ENCODE data around the gene ERF. TPM values are rescaled to one million over a fixed set of nuclear protein-coding genes. Genes with fewer than 3 reads are reported as not detected.

Gene ERF
- polyA plus RNA-seq, 1 of the 3 experiments (the other 2 are of a cell fraction): 89.6 TPM

DNA sequence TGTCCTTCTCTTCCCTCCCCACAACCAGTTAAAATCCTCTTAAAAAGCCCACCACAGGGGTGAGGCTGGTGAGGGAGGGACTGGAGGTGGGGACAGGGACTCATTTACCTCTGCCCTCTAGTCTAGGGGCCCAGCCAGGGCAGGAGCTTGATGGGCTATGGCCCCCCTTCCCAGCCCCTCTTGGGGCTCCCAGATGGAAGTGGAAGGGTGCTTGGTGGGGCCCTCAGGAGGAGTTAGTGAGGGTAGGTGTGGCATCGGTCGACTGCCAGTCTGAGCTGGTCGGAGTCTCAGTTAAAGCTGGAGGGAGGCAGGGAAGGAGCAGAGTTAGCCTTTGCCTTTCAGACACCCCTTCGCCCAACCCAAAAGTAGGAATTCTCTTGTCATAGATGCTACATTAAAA lies 24.4 kb downstream of the ERF start:
- H3F3A ChIP-seq (replicated peaks; ENCODE audit: insufficient read depth): peaks cover 31% of the 10 kb centered on the region
- H3K27me3 ChIP-seq (ENCODE audit: insufficient read depth): no peaks in the 10 kb centered on the region
- DNase-seq: no peak
- no peak overlapping the region for H3K4me3 ChIP-seq (ENCODE audit: low read depth in 2 of 2, low read length in 1 of 2)
- H2AFZ ChIP-seq (ENCODE audit: low read depth): no peak overlapping the region
- no peak overlapping the region for H3K27ac ChIP-seq (ENCODE audit: low read depth in 2 of 2, low read length in 1 of 2)
- no peak for TF ChIP-seq SMC3 (IDR thresholded peaks at IDR 0.05; ENCODE audit: low read depth, low read length)
- no peak for TF ChIP-seq GABPA (IDR thresholded peaks at IDR 0.05; ENCODE audit: low read depth)
- TF ChIP-seq, protein P1, sequence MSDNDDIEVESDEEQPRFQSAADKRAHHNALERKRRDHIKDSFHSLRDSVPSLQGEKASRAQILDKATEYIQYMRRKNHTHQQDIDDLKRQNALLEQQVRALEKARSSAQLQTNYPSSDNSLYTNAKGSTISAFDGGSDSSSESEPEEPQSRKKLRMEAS (IDR thresholded peaks at IDR 0.05; ENCODE audit: low read depth): no peak
- no peak for TF ChIP-seq NRF1 (IDR thresholded peaks at IDR 0.05; ENCODE audit: low read depth, low read length)
- TF ChIP-seq ZBTB33 (IDR thresholded peaks at IDR 0.05; ENCODE audit: borderline replicate concordance, low read depth): no peak
- TF ChIP-seq FOSL2 (IDR thresholded peaks at IDR 0.05; ENCODE audit: borderline replicate concordance, low read depth): no peak
- TF ChIP-seq EZH2phosphoT487 (IDR thresholded peaks at IDR 0.05; ENCODE audit: borderline replicate concordance, low read depth): no peak
- TF ChIP-seq RCOR1 (IDR thresholded peaks at IDR 0.05; ENCODE audit: low read length): no peak
- no peak for TF ChIP-seq TAF1 (IDR thresholded peaks at IDR 0.05; ENCODE audit: borderline replicate concordance, low read depth, low read length)
- peaks cover 30 to 74% of the 10 kb centered on the region in 2 experiments for H3K36me3 ChIP-seq (replicated peaks in 1 of 2; ENCODE audit: control insufficient read depth in 1 of 2, insufficient read depth in 2 of 2, low read length in 1 of 2)
- WGBS (ENCODE audit: low lambda C conversion rate): 89% methylated on average over 4 of the region's 4 CpGs
- H3K9me3 ChIP-seq: no peaks in the 10 kb centered on the region
- H3K9ac ChIP-seq: no peak overlapping the region
- no peaks in the 10 kb centered on the region; a peak in 2 of 4 replicates for H3K4me1 ChIP-seq (ENCODE audit: control insufficient read depth in 1 of 2, insufficient read depth in 2 of 2, low read depth in 1 of 2, low read length in 1 of 2)
- H3K9me2 ChIP-seq: no peaks in the 10 kb centered on the region
- H3K79me2 ChIP-seq (ENCODE audit: insufficient read depth): peaks cover 21% of the 10 kb centered on the region; the same call in 1 of the 2 replicates
- H3K4me2 ChIP-seq: no peak overlapping the region
- ChIA-PET POLR2A (interaction anchor here (0.8 to 1.0 kb wide), 2 partner anchors 10 to 11 kb away, joined by 3 read pairs; partner anchors contain the start of gene ZNF526), CTCF (interaction anchor here (1.0 to 1.4 kb wide), 3 partner anchors 10 to 50 kb away, joined by 3 read pairs; partner anchors contain the start of gene ZNF526)
- peaks cover 44% of the 10 kb centered on the region for H4K20me1 ChIP-seq (ENCODE audit: insufficient read depth)

GRCh38 chr19:42229855-42230351 lies 25.0 kb downstream of the ERF start:
- no peak overlapping the region for H3K27ac ChIP-seq (ENCODE audit: low read depth in 2 of 2, low read length in 1 of 2)
- no peaks in the 10 kb centered on the region for H3K9me2 ChIP-seq
- H4K20me1 ChIP-seq (ENCODE audit: insufficient read depth): peaks cover 44% of the 10 kb centered on the region
- H3K9ac ChIP-seq: no peak overlapping the region
- H3K79me2 ChIP-seq (ENCODE audit: insufficient read depth): peaks cover 17% of the 10 kb centered on the region; the same call in 1 of the 2 replicates
- peaks cover 30 to 76% of the 10 kb centered on the region in 2 experiments for H3K36me3 ChIP-seq (replicated peaks in 1 of 2; ENCODE audit: control insufficient read depth in 1 of 2, insufficient read depth in 2 of 2, low read length in 1 of 2)
- H3K27me3 ChIP-seq (ENCODE audit: insufficient read depth): no peaks in the 10 kb centered on the region
- no peaks in the 10 kb centered on the region for H3K9me3 ChIP-seq
- ChIA-PET CTCF (interaction anchor here (0.8 to 1.8 kb wide), 5 partner anchors 9 to 67 kb away, joined by 3 to 5 read pairs (median 3); partner anchors contain the start of gene ZNF526), POLR2A (interaction anchor here (0.8 to 1.4 kb wide), 5 partner anchors 10 to 167 kb away, joined by 3 to 7 read pairs (median 3); partner anchors contain the start of gene ZNF526)
- H3K4me2 ChIP-seq: no peak overlapping the region
- no peak for TF ChIP-seq FOXJ3 (CRISPR knock-in tag; IDR thresholded peaks at IDR 0.05)
- TF ChIP-seq JUND (IDR thresholded peaks at IDR 0.05): no peak
- no peak for TF ChIP-seq FOSL2 (IDR thresholded peaks at IDR 0.05; ENCODE audit: borderline replicate concordance, low read depth)
- TF ChIP-seq FOXM1 (IDR thresholded peaks at IDR 0.05; ENCODE audit: low read depth): no peak
- TF ChIP-seq TEAD4 (IDR thresholded peaks at IDR 0.05; ENCODE audit: borderline replicate concordance, insufficient read depth): no peak
- TF ChIP-seq, protein P2, sequence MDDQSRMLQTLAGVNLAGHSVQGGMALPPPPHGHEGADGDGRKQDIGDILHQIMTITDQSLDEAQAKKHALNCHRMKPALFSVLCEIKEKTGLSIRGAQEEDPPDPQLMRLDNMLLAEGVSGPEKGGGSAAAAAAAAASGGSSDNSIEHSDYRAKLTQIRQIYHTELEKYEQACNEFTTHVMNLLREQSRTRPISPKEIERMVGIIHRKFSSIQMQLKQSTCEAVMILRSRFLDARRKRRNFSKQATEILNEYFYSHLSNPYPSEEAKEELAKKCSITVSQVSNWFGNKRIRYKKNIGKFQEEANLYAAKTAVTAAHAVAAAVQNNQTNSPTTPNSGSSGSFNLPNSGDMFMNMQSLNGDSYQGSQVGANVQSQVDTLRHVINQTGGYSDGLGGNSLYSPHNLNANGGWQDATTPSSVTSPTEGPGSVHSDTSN (IDR thresholded peaks at IDR 0.05): peak; percentile 24
- TF ChIP-seq MXI1 (IDR thresholded peaks at IDR 0.05; ENCODE audit: low read depth, low read length): no peak
- TF ChIP-seq, protein P1 (IDR thresholded peaks at IDR 0.05; ENCODE audit: low read depth): no peak
- DNase-seq: no peak
- H3K4me1 ChIP-seq (ENCODE audit: control insufficient read depth in 1 of 2, insufficient read depth in 2 of 2, low read depth in 1 of 2, low read length in 1 of 2): no peaks in the 10 kb centered on the region; a peak in 2 of 4 replicates
- 83% methylated on average over 8 of the region's 8 CpGs for WGBS (ENCODE audit: low lambda C conversion rate)
- no peak overlapping the region for H3K4me3 ChIP-seq (ENCODE audit: low read depth in 2 of 2, low read length in 1 of 2)
- H3F3A ChIP-seq (replicated peaks; ENCODE audit: insufficient read depth): peaks cover 31% of the 10 kb centered on the region
- H2AFZ ChIP-seq (ENCODE audit: low read depth): no peak overlapping the region

All from SK-N-SH (cell line).